Cardiac fibroblast (primary cell): ENCODE measurements around the gene ZNF619.

Experiments
- DNase-seq, 2 donors: peaks; one replicate each; pipeline versions ENCODE4 v3.0.0 to v3.0.0-alpha.2; 2010; ENCODE audit warnings: low read depth in 2 of 2
- H3K4me3 ChIP-seq, 2 donors: replicated peaks in 1 of 2; 1 replicate in 1 of 2; 2 replicates in 1 of 2; pipeline ENCODE4 v1.5.1; 2011; ENCODE audit warnings: low read depth in 2 of 2, low read length in 2 of 2, mild to moderate bottlenecking in 2 of 2, moderate library complexity in 1 of 2
- CTCF ChIP-seq: IDR thresholded peaks from one replicate; pipeline ENCODE4 v1.5.1; 2011; ENCODE audit warnings: low read depth, mild to moderate bottlenecking, low read length, inconsistent platforms

The ZNF619 gene

GRCh38 chr3:40464339-40465110, 12.4 kb upstream of the ZNF619 start:
- no peak for DNase-seq
- H3K4me3 ChIP-seq: no peak overlapping the region
- no peak for TF ChIP-seq CTCF

GRCh38 chr3:40465111-40465407, 11.9 kb upstream of the ZNF619 start:
- DNase-seq: no peak
- no peak overlapping the region for H3K4me3 ChIP-seq
- no peak for TF ChIP-seq CTCF

- TF ChIP-seq CTCF: no peak
- no peak overlapping the region for H3K4me3 ChIP-seq
- DNase-seq: no peak
Measured at GRCh38 chr3:40465456-40465855, 11.5 kb upstream of the ZNF619 start.

- DNase-seq: no peak
- TF ChIP-seq CTCF: no peak
Measured at GRCh38 chr3:40468018-40468417, 8.9 kb upstream of the ZNF619 start.

GRCh38 chr3:40470701-40471100, 6.2 kb upstream of the ZNF619 start:
- no peak for TF ChIP-seq CTCF
- no peak for DNase-seq
- no peak overlapping the region for H3K4me3 ChIP-seq

More at GRCh38 chr3:40468018-40468417, 8.9 kb upstream of the ZNF619 start:
- H3K4me3 ChIP-seq: no peak overlapping the region

GRCh38 chr3:40477666-40478065, 744 bp downstream of the ZNF619 start:
- H3K4me3 ChIP-seq: peak overlapping the region; percentile 73 to 84
- peak; percentile 11 to 16 for DNase-seq
- TF ChIP-seq CTCF: no peak

GRCh38 chr3:40487172-40487571, 10.2 kb downstream of the ZNF619 start:
- TF ChIP-seq CTCF: no peak
- H3K4me3 ChIP-seq: no peak overlapping the region
- no peak for DNase-seq
